A673 (cell line): Measurements from ENCODE around the gene SLAMF8.

Source experiments
- EZH2 ChIP-seq: fragments of 200-600 bp; sonication (generic); IDR thresholded peaks from 2 replicates; pipeline ENCODE4 v1.6.1; 2017; ENCODE audit warnings: borderline replicate concordance, low read depth, mild to moderate bottlenecking, mixed read lengths, antibody characterized with exemption, low read length; ENCODE audit not compliant: poor library complexity, severe bottlenecking
- TF ChIP-seq, protein P1 (sequence below): fragments of 300-800, 200-600 bp; sonication (generic); conservative IDR thresholded peaks from 2 replicates; pipeline ENCODE4 v1.5.1; 2017; ENCODE audit warnings: low read depth, mild to moderate bottlenecking, antibody characterized with exemption, low read length, moderate library complexity, mixed read lengths

DNA sequence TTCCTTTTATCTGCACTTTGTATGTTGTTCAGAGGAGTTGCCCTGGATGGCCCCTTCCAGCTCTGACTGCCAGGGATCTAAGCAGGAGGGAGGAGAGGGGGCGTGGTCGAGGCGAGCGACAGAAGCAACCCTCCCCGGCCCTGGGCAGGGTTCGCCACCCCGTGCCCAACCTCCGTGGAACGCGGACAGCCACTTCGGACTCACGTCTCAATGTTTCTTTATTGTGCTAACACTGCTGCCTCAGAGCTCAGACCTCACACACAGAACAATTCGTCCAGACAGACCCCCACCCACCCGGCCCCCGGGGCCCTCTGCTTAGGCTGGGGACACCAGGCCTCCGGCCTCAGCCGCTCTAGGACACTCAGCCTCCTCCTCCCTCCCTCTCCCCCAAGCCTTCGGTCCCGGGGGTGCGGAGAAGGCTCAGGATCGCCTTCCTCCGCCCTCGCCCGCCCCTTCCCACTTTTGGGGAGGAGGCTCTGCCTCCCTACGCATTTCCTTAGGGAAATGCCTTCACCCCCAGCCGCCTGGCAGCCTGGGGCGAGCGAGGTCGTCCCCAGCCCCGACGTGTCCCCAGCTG lies 27.5 kb downstream of the SLAMF8 start:
- TF ChIP-seq, protein P1, sequence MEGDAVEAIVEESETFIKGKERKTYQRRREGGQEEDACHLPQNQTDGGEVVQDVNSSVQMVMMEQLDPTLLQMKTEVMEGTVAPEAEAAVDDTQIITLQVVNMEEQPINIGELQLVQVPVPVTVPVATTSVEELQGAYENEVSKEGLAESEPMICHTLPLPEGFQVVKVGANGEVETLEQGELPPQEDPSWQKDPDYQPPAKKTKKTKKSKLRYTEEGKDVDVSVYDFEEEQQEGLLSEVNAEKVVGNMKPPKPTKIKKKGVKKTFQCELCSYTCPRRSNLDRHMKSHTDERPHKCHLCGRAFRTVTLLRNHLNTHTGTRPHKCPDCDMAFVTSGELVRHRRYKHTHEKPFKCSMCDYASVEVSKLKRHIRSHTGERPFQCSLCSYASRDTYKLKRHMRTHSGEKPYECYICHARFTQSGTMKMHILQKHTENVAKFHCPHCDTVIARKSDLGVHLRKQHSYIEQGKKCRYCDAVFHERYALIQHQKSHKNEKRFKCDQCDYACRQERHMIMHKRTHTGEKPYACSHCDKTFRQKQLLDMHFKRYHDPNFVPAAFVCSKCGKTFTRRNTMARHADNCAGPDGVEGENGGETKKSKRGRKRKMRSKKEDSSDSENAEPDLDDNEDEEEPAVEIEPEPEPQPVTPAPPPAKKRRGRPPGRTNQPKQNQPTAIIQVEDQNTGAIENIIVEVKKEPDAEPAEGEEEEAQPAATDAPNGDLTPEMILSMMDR = no peak
- no peak for TF ChIP-seq EZH2
